Right lobe of liver (tissue), 6 donors: ENCODE measurements around the gene COL6A5. TPM values are rescaled to one million over a fixed set of nuclear protein-coding genes. Genes with fewer than 3 reads are reported as not detected.

Source experiments
- ATAC-seq, 4 donors: fragments of 200-7000 bp; cut with Tn5 transposase; one replicate each; pipeline ENCODE4 v1.9.1; 2020; ENCODE audit warnings: mild to moderate bottlenecking in 4 of 4, moderate library complexity in 4 of 4
- DNase-seq, 3 donors: peaks; one replicate each; pipeline ENCODE4 v3.0.0-alpha.2; 2020
- H3K27ac ChIP-seq, 3 donors: fragments of 200-600 bp; one replicate each; pipeline ENCODE4 v1.8.0; 2022
- H3K27me3 ChIP-seq, 2 donors: fragments of 200-600 bp; one replicate each; pipeline ENCODE4 v1.8.0; 2022
- H3K36me3 ChIP-seq, 4 donors: fragments of 200-600 bp; sonication (generic) in 1 of 4; one replicate each; pipeline versions ENCODE4 v1.5.1 to v1.8.0; 2017 to 2022; ENCODE audit warnings: control low read depth in 1 of 4
- H3K4me1 ChIP-seq, 4 donors: fragments of 200-600 bp; sonication (generic) in 1 of 4; one replicate each; pipeline versions ENCODE4 v1.5.1 to v1.8.0; 2017 to 2022; ENCODE audit warnings: control low read depth in 1 of 4
- H3K4me3 ChIP-seq, 3 donors: fragments of 200-600 bp; one replicate each; pipeline ENCODE4 v1.8.0; 2022
- H3K9me3 ChIP-seq, 4 donors: fragments of 200-600 bp; sonication (generic) in 1 of 4; one replicate each; pipeline versions ENCODE4 v1.5.1 to v1.8.0; 2017 to 2022; ENCODE audit warnings: control low read depth in 1 of 4
- POLR2A ChIP-seq: fragments of 450-650 bp; IDR thresholded peaks from one replicate; pipeline ENCODE4 v1.6.1; 2017; ENCODE audit warnings: antibody characterized with exemption, mild to moderate bottlenecking
- WGBS: methylation state at CpG from one replicate; pipeline ENCODE4 v1.1.6; 2018; ENCODE audit warnings: low coverage, low lambda C conversion rate; ENCODE audit not compliant: insufficient coverage; ENCODE audit errors: missing lambda C conversion rate; 5-methylcytosine and 5-hydroxymethylcytosine counted together
- intact Hi-C, 2 donors: fragments of 100-400 bp; cut with DNase I; formaldehyde crosslinking; loops; one replicate each; pipeline versions ENCODE4 v1.11.2 to v1.14.1; 2022
- total RNA-seq, 6 experiments: library from RNA; depleted of rRNA in 2 of 6; stranded (reverse); fragments of >200 nt in 2 of 6; fragmentation: NEBNext Ultra II Directional in 3 of 6; extraction: Animal tissue kit (Norgen Biotek cat#: 25700) in 3 of 6; gene quantifications; one replicate each; pipeline versions ENCODE4 v1.1.0 to v1.2.4, GENCODE V29; 2016 to 2023
- TF ChIP-seq, protein P1 (sequence below), 4 donors: fragments of 200-600 bp in 3 of 4; fragments of 450-650 bp in 1 of 4; IDR thresholded peaks; one replicate each; pipeline versions ENCODE4 v1.5.1 to v1.8.0; 2016 to 2022; ENCODE audit warnings: antibody characterized with exemption in 4 of 4, mild to moderate bottlenecking in 2 of 4
- donor health status: DM: no; HTN: yes; CAD: no.
- donor health status: DM: no; HTN: no; CAD: no.
- donor health status: DM: no; HTN: no; CAD: no.
- donor health status: DM: no; HTN: yes; CAD: no.
- donor health status: DM: no; HTN: yes; CAD: no.

COL6A5 gene
- total RNA-seq, 6 experiments from 2014 or later = not detected

DNA sequence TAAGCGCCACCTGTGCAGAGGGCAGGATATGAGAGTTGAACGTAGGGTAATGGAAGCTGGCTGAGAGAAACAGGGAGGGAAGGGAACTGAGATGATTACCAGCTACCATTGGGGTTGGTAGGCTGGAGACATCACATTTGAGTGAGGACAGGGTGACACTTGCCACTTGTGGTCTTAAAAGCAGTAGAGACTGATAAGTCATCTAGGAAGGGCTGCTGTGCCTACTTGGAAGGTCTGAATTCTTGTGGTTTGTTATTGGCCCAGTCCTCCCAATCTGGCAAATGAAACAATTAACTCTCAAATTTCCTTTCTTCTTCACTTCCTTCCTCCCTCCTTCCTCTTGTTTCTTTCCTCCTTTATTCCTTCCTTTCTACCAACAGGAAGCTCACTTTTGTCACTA lies 46.8 kb downstream of the COL6A5 start:
- intact Hi-C loops = no loop called here
- ATAC-seq (no peak), DNase-seq (no peak)
- 86% methylated on average over 2 of the region's 2 CpGs for WGBS
- Histone ChIP-seq H3K36me3 (no peaks in the 10 kb centered on the region), H3K4me3 (no peak overlapping the region), H3K9me3 (no peaks in the 10 kb centered on the region), H3K27ac (no peak overlapping the region), H3K4me1 (no peaks in the 10 kb centered on the region), H3K27me3 (no peaks in the 10 kb centered on the region)
- no peak for TF ChIP-seq POLR2A
- TF ChIP-seq, protein P1, sequence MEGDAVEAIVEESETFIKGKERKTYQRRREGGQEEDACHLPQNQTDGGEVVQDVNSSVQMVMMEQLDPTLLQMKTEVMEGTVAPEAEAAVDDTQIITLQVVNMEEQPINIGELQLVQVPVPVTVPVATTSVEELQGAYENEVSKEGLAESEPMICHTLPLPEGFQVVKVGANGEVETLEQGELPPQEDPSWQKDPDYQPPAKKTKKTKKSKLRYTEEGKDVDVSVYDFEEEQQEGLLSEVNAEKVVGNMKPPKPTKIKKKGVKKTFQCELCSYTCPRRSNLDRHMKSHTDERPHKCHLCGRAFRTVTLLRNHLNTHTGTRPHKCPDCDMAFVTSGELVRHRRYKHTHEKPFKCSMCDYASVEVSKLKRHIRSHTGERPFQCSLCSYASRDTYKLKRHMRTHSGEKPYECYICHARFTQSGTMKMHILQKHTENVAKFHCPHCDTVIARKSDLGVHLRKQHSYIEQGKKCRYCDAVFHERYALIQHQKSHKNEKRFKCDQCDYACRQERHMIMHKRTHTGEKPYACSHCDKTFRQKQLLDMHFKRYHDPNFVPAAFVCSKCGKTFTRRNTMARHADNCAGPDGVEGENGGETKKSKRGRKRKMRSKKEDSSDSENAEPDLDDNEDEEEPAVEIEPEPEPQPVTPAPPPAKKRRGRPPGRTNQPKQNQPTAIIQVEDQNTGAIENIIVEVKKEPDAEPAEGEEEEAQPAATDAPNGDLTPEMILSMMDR (IDR thresholded peaks at IDR 0.05) = no peak

GRCh38 chr3:130393594-130393993 lies 48.1 kb downstream of the COL6A5 start:
- no peak overlapping the region for H3K4me3 ChIP-seq
- H3K4me1 ChIP-seq = no peaks in the 10 kb centered on the region
- no peak for TF ChIP-seq POLR2A
- TF ChIP-seq, protein P1 (IDR thresholded peaks at IDR 0.05) = no peak
- no peaks in the 10 kb centered on the region for H3K9me3 ChIP-seq
- H3K36me3 ChIP-seq = no peaks in the 10 kb centered on the region
- 40% methylated on average over 2 of the region's 3 CpGs for WGBS
- no peaks in the 10 kb centered on the region for H3K27me3 ChIP-seq
- DNase-seq = no peak
- H3K27ac ChIP-seq = no peak overlapping the region
- intact Hi-C loops = no loop called here
- ATAC-seq = no peak

DNA sequence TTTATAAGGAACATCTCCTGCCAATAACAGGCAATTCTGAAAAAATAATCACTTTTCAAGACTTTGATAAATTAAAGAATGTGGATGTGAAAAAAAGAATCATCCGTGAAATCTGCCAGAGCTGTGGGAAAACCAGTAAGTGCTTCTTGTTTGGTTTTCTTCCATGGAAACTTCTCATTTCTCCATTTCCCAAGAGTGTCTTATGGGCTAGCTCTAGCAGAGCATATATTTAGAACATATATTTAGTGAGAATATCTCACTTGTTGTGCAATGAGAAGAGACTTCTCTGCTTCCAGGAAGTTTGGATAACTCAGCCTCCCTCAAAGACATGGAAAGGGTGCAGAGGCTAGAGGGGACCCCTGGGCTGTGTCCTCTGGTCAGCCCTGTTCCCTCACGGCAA lies 49.9 kb downstream of the COL6A5 start:
- WGBS = 49% methylated on average over 2 of the region's 2 CpGs

DNA sequence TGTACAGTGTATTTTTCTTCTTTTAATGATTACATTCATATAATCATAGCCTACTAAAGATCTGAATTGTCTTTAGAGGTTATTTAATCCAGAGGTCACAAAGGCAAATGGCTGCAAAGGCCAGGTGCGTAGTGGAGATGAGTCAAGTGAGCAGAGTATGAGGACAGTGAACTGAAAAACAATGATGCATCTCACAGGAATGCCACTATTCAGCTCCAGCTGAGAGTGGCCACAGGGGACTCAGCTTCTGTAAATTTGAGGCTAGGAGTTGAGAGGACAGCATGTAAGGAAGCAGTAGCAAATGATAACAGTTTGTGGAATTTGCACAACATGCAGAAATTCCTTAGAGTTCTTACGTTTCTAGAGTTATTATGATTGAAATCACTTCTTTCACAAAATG lies 50.4 kb downstream of the COL6A5 start:
- WGBS = 58% methylated on average over 2 of the region's 2 CpGs
- intact Hi-C loops = no loop called here
- H3K36me3 ChIP-seq = no peaks in the 10 kb centered on the region
- H3K9me3 ChIP-seq = no peaks in the 10 kb centered on the region
- H3K4me3 ChIP-seq = no peak overlapping the region
- no peak for ATAC-seq
- no peak overlapping the region for H3K27ac ChIP-seq
- no peaks in the 10 kb centered on the region for H3K27me3 ChIP-seq
- H3K4me1 ChIP-seq = no peaks in the 10 kb centered on the region
- TF ChIP-seq, protein P1 (IDR thresholded peaks at IDR 0.05) = no peak
- no peak for TF ChIP-seq POLR2A
- DNase-seq = no peak

More for the DNA sequence above, 49.9 kb downstream of the COL6A5 start:
- no peak for DNase-seq
- H3K27ac ChIP-seq = no peak overlapping the region
- no peaks in the 10 kb centered on the region for H3K36me3 ChIP-seq
- H3K4me3 ChIP-seq = no peak overlapping the region
- H3K27me3 ChIP-seq = no peaks in the 10 kb centered on the region
- intact Hi-C loops = no loop called here
- ATAC-seq = no peak
- H3K4me1 ChIP-seq = no peaks in the 10 kb centered on the region
- TF ChIP-seq POLR2A = no peak
- TF ChIP-seq, protein P1 (IDR thresholded peaks at IDR 0.05) = no peak
- no peaks in the 10 kb centered on the region for H3K9me3 ChIP-seq

DNA sequence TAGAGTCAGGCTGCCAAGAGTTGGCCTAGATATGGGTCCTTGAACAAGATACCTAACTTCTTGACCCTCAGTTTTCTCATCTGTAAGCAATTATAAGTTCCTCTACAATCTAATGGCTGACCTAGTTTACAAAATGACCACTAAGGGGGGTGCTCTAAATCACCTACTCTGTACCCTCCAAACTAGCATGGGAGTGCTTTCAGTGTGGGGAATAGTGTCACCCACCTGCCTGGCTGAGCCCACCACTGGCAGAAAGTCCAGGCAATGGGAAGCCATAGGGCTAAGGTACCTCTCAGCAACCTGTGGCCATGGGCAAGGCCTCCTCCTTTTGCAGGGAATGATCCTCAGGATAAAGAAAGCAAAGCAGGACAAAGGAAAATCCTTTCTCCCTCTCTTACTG lies 58.9 kb downstream of the COL6A5 start:
- no peaks in the 10 kb centered on the region for H3K4me1 ChIP-seq
- intact Hi-C loops = no loop called here
- H3K9me3 ChIP-seq = no peaks in the 10 kb centered on the region
- TF ChIP-seq, protein P1 (IDR thresholded peaks at IDR 0.05) = no peak
- TF ChIP-seq POLR2A = no peak
- DNase-seq (no peak), ATAC-seq (no peak)
- no peak overlapping the region for H3K4me3 ChIP-seq
- no peaks in the 10 kb centered on the region for H3K27me3 ChIP-seq
- no peak overlapping the region for H3K27ac ChIP-seq
- H3K36me3 ChIP-seq = no peaks in the 10 kb centered on the region
